Fibroblast of lung (primary cell): ENCODE measurements around the gene TSHZ1.

Experiments used
- EZH2 ChIP-seq: IDR thresholded peaks from 2 replicates; pipeline ENCODE4 v1.5.1; 2012; ENCODE audit warnings: low read length, control low read depth, mild to moderate bottlenecking; ENCODE audit errors: missing control alignments
- TF ChIP-seq, protein P1 (sequence below), 2 donors: IDR thresholded peaks in 1 of 2; conservative IDR thresholded peaks in 1 of 2; 1 replicate in 1 of 2; 2 replicates in 1 of 2; pipeline ENCODE4 v1.5.1; 2011 to 2012; ENCODE audit warnings: low read length in 2 of 2, control low read depth in 1 of 2, inconsistent platforms in 1 of 2, low read depth in 1 of 2, mild to moderate bottlenecking in 1 of 2

DNA sequence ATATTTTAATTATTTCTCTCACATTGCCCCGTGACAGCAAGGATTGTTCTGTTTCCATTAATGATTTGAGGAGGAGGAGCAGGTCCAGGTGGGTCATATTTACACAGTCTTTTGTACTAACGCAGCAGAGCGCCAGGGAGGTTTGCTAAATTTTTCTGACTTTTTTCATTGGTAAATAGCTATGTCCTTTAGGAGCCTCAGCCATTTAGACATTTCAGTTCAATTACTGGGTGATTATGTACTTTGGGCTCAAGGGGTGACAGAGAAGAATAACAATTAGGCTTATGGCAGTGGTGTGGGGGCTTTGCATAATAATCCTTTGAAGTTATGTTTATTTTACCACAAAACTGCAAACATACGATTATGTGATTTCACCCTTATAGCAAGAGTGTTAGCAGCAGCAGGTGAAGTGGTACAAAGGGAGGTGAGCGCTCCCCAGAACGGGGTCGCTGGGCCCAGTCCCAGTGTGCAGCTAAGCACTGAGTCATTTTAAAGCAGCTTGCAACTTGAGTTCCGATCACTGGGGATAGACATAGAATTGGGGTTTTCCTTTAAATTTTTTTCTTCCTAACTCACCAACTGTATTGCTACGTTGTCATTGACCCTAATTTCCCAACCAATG lies 80.3 kb downstream of the TSHZ1 start:
- TF ChIP-seq, protein P1, sequence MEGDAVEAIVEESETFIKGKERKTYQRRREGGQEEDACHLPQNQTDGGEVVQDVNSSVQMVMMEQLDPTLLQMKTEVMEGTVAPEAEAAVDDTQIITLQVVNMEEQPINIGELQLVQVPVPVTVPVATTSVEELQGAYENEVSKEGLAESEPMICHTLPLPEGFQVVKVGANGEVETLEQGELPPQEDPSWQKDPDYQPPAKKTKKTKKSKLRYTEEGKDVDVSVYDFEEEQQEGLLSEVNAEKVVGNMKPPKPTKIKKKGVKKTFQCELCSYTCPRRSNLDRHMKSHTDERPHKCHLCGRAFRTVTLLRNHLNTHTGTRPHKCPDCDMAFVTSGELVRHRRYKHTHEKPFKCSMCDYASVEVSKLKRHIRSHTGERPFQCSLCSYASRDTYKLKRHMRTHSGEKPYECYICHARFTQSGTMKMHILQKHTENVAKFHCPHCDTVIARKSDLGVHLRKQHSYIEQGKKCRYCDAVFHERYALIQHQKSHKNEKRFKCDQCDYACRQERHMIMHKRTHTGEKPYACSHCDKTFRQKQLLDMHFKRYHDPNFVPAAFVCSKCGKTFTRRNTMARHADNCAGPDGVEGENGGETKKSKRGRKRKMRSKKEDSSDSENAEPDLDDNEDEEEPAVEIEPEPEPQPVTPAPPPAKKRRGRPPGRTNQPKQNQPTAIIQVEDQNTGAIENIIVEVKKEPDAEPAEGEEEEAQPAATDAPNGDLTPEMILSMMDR (conservative IDR thresholded peaks at IDR 0.05 in 1 of 2, IDR thresholded peaks at IDR 0.05 in 1 of 2; ENCODE audit: low read depth in 1 of 2, low read length in 2 of 2) = no peak
- no peak for TF ChIP-seq EZH2
